PFSK-1 (cell line): ENCODE results near the gene ITPRIPL1.

Experiments used
- FOXP2 ChIP-seq: optimal IDR thresholded peaks from 2 replicates; pipeline ENCODE3; 2011; ENCODE audit warnings: borderline replicate concordance, control low read depth, inconsistent platforms; ENCODE audit not compliant: insufficient read depth; ENCODE audit errors: extremely low read length, extremely low read depth
- POLR2AphosphoS5 ChIP-seq: IDR thresholded peaks from 2 replicates; pipeline ENCODE4 v1.6.1; 2012; ENCODE audit warnings: low read depth, mild to moderate bottlenecking, control low read depth, low read length, moderate library complexity
- SIN3A ChIP-seq: IDR thresholded peaks from 2 replicates; pipeline ENCODE4 v1.6.1; 2012; ENCODE audit warnings: mild to moderate bottlenecking, low read length, moderate library complexity, borderline replicate concordance; ENCODE audit not compliant: insufficient read depth
- TAF1 ChIP-seq: IDR thresholded peaks from 2 replicates; pipeline ENCODE4 v1.6.1; 2012; ENCODE audit warnings: low read length, control low read depth, borderline replicate concordance; ENCODE audit not compliant: insufficient read depth
- TF ChIP-seq, protein P1 (sequence below), 2 experiments: IDR thresholded peaks; 2 replicates each; pipeline versions ENCODE4 v1.6.1 to v1.8.0; 2011 to 2012; ENCODE audit warnings: low read depth in 2 of 2, low read length in 2 of 2, control low read depth in 1 of 2, inconsistent platforms in 1 of 2, mild to moderate bottlenecking in 1 of 2, moderate library complexity in 1 of 2; ENCODE audit not compliant: insufficient read depth in 1 of 2

ITPRIPL1 gene

GRCh38 chr2:96333708-96334107, 8.6 kb downstream of the ITPRIPL1 start:
- TF ChIP-seq TAF1 (no peak), SIN3A (no peak), FOXP2 (no peak), POLR2AphosphoS5 (no peak)
- TF ChIP-seq, protein P1, sequence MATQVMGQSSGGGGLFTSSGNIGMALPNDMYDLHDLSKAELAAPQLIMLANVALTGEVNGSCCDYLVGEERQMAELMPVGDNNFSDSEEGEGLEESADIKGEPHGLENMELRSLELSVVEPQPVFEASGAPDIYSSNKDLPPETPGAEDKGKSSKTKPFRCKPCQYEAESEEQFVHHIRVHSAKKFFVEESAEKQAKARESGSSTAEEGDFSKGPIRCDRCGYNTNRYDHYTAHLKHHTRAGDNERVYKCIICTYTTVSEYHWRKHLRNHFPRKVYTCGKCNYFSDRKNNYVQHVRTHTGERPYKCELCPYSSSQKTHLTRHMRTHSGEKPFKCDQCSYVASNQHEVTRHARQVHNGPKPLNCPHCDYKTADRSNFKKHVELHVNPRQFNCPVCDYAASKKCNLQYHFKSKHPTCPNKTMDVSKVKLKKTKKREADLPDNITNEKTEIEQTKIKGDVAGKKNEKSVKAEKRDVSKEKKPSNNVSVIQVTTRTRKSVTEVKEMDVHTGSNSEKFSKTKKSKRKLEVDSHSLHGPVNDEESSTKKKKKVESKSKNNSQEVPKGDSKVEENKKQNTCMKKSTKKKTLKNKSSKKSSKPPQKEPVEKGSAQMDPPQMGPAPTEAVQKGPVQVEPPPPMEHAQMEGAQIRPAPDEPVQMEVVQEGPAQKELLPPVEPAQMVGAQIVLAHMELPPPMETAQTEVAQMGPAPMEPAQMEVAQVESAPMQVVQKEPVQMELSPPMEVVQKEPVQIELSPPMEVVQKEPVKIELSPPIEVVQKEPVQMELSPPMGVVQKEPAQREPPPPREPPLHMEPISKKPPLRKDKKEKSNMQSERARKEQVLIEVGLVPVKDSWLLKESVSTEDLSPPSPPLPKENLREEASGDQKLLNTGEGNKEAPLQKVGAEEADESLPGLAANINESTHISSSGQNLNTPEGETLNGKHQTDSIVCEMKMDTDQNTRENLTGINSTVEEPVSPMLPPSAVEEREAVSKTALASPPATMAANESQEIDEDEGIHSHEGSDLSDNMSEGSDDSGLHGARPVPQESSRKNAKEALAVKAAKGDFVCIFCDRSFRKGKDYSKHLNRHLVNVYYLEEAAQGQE (IDR thresholded peaks at IDR 0.05; ENCODE audit: insufficient read depth in 1 of 2, low read depth in 2 of 2, low read length in 2 of 2): no peak

DNA sequence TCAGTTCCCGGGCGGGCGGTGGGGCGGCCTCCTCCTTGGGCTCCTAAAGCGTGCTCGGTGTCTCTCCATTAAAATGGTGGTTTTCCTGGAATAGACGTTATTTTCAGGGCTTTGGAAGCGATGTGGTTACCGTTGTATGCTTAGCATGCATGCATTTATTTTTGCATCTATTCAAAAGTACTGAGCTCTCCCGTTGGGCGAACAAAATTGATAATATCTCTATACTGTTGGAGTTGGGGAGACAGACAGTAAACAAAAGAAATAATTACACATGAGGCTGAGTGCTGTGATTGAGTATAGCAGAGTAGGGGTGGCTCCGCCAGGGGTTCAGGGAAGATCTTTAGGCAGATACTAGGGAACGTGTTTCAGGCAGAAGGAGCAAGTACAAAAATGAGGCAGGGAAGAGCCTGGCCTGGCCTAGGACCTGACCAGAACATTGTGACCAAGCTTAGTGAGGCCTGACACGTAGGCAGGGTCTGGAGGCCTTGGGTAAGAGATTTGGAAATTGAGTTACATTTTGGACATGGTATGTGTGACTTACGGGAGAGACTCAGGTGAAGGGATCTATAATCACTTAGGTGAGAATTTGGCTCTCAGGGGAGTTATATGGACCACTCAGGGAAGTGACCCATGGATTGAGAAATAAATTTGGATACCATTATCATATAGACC, 11.1 kb downstream of the ITPRIPL1 start:
- TF ChIP-seq FOXP2 (no peak), POLR2AphosphoS5 (peak; percentile 77; the same call in 1 of the 2 replicates), SIN3A (no peak), TAF1 (no peak)
- TF ChIP-seq, protein P1 (IDR thresholded peaks at IDR 0.05; ENCODE audit: insufficient read depth in 1 of 2, low read depth in 2 of 2, low read length in 2 of 2): no peak

- TF ChIP-seq FOXP2 (no peak), TAF1 (no peak), POLR2AphosphoS5 (no peak), SIN3A (no peak)
- TF ChIP-seq, protein P1 (IDR thresholded peaks at IDR 0.05; ENCODE audit: insufficient read depth in 1 of 2, low read depth in 2 of 2, low read length in 2 of 2): no peak
Observed at GRCh38 chr2:96336873-96337272, 11.8 kb downstream of the ITPRIPL1 start.

GRCh38 chr2:96340493-96341414, 15.6 kb downstream of the ITPRIPL1 start:
- no peak for TF ChIP-seq FOXP2
- no peak for TF ChIP-seq TAF1
- no peak for TF ChIP-seq POLR2AphosphoS5
- TF ChIP-seq, protein P1 (IDR thresholded peaks at IDR 0.05; ENCODE audit: insufficient read depth in 1 of 2, low read depth in 2 of 2, low read length in 2 of 2): no peak
- TF ChIP-seq SIN3A: no peak
